SK-N-SH treated with all-trans-retinoic acid at 6 μM for 48 hours (cell line): Measurements from ENCODE around the gene ZNF300.

Experiments used
- CSDC2 ChIP-seq: fragments of 250-450 bp; sonication (Bioruptor Pico); IDR thresholded peaks from 2 replicates; pipeline ENCODE4 v1.5.0; 2020; ENCODE audit warnings: mild to moderate bottlenecking, moderate library complexity
- PATZ1 ChIP-seq: fragments of 250-450 bp; sonication (Bioruptor Pico); IDR thresholded peaks from 2 replicates; pipeline ENCODE4 v1.8.0; 2020; ENCODE audit warnings: mild to moderate bottlenecking, moderate library complexity, borderline replicate concordance
- RARB ChIP-seq: fragments of 250-450 bp; sonication (Bioruptor Pico); IDR thresholded peaks from 2 replicates; pipeline ENCODE4 v1.8.0; 2021; ENCODE audit warnings: mild to moderate bottlenecking, moderate library complexity
- ZFP3 ChIP-seq: fragments of 250-450 bp; sonication (Bioruptor Pico); IDR thresholded peaks from 2 replicates; pipeline ENCODE4 v1.5.0; 2020; ENCODE audit warnings: mild to moderate bottlenecking, moderate library complexity

- TF ChIP-seq ZFP3 (CRISPR knock-in tag) (no peak), CSDC2 (no peak), RARB (CRISPR knock-in tag) (no peak), PATZ1 (CRISPR knock-in tag) (no peak)
These were observed 7.6 kb upstream of the ZNF300 start for GRCh38 chr5:150912312-150912814.
